BE2C (cell line): ENCODE measurements around the gene MOB3B.

Source experiments
- DNase-seq: peaks from one replicate; pipeline ENCODE4 v3.0.0-alpha.2; 2020
- H3K27me3 ChIP-seq: fragments of 250-450 bp; sonication (Bioruptor Pico); 2 replicates; pipeline ENCODE4 v1.5.1; 2020; ENCODE audit warnings: mild to moderate bottlenecking
- H3K36me3 ChIP-seq: fragments of 250-450 bp; sonication (Bioruptor Pico); 2 replicates; pipeline ENCODE4 v1.5.1; 2020; ENCODE audit warnings: mild to moderate bottlenecking
- H3K4me1 ChIP-seq: fragments of 250-450 bp; sonication (Bioruptor Pico); 2 replicates; pipeline ENCODE4 v1.5.1; 2020
- H3K4me3 ChIP-seq: 2 replicates; pipeline ENCODE4 v1.5.1; 2011; ENCODE audit warnings: low read depth, low read length
- H3K9me3 ChIP-seq: fragments of 250-450 bp; sonication (Bioruptor Pico); 2 replicates; pipeline ENCODE4 v1.5.1; 2020
- TF ChIP-seq, protein P1 (sequence below): IDR thresholded peaks from 2 replicates; pipeline ENCODE4 v1.5.1; 2012; ENCODE audit warnings: mild to moderate bottlenecking, low read depth, low read length

The MOB3B gene

DNA sequence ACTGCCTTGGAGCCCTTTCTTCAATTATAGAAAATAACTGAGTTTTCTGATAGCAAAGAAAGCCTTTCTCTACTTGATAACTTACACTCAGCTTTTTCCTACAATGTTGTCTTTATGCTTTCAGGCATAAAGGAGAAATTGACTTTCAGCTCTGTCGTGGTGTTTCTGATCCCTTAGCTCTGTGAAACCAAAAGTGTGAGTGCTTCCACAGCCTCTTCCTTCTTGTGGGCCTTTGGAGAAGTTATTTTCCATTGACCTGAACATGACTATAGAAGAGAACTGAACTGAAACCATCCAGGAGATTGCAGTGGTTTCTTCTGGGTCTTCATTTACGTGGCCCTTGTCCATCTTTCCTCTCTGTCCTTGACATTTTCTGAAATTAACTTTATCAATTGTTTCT, 173.2 kb downstream of the MOB3B start:
- Histone ChIP-seq H3K4me3 (no peak overlapping the region), H3K4me1 (peaks cover 17% of the 10 kb centered on the region), H3K9me3 (no peaks in the 10 kb centered on the region), H3K27me3 (no peaks in the 10 kb centered on the region), H3K36me3 (no peaks in the 10 kb centered on the region)
- DNase-seq, result no peak
- TF ChIP-seq, protein P1, sequence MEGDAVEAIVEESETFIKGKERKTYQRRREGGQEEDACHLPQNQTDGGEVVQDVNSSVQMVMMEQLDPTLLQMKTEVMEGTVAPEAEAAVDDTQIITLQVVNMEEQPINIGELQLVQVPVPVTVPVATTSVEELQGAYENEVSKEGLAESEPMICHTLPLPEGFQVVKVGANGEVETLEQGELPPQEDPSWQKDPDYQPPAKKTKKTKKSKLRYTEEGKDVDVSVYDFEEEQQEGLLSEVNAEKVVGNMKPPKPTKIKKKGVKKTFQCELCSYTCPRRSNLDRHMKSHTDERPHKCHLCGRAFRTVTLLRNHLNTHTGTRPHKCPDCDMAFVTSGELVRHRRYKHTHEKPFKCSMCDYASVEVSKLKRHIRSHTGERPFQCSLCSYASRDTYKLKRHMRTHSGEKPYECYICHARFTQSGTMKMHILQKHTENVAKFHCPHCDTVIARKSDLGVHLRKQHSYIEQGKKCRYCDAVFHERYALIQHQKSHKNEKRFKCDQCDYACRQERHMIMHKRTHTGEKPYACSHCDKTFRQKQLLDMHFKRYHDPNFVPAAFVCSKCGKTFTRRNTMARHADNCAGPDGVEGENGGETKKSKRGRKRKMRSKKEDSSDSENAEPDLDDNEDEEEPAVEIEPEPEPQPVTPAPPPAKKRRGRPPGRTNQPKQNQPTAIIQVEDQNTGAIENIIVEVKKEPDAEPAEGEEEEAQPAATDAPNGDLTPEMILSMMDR, result no peak

- Histone ChIP-seq H3K4me3 (no peak overlapping the region), H3K9me3 (no peaks in the 10 kb centered on the region), H3K36me3 (no peaks in the 10 kb centered on the region), H3K4me1 (peaks cover 17% of the 10 kb centered on the region), H3K27me3 (no peaks in the 10 kb centered on the region)
- no peak for DNase-seq
- TF ChIP-seq, protein P1, result no peak
Measured at GRCh38 chr9:27355166-27355565, 174.4 kb downstream of the MOB3B start.

- peak overlapping the region; percentile 19; the same call in 1 of the 2 replicates for H3K4me3 ChIP-seq
- TF ChIP-seq, protein P1, result peak; percentile 42
- H3K27me3 ChIP-seq, result no peaks in the 10 kb centered on the region
- no peaks in the 10 kb centered on the region for H3K9me3 ChIP-seq
- DNase-seq, result peak; percentile 67
- H3K4me1 ChIP-seq, result peaks cover 17% of the 10 kb centered on the region
- H3K36me3 ChIP-seq, result no peaks in the 10 kb centered on the region
Measured at GRCh38 chr9:27353474-27354229, 176.0 kb downstream of the MOB3B start.

GRCh38 chr9:27353166-27353473, 176.5 kb downstream of the MOB3B start:
- Histone ChIP-seq H3K27me3 (no peaks in the 10 kb centered on the region), H3K4me3 (no peak overlapping the region), H3K36me3 (no peaks in the 10 kb centered on the region), H3K9me3 (no peaks in the 10 kb centered on the region), H3K4me1 (peaks cover 17% of the 10 kb centered on the region)
- TF ChIP-seq, protein P1, result no peak
- no peak for DNase-seq

- Histone ChIP-seq H3K36me3 (no peaks in the 10 kb centered on the region), H3K4me1 (peaks cover 17% of the 10 kb centered on the region), H3K9me3 (no peaks in the 10 kb centered on the region), H3K27me3 (no peaks in the 10 kb centered on the region), H3K4me3 (no peak overlapping the region)
- TF ChIP-seq, protein P1, result no peak
- DNase-seq, result no peak
Measured at GRCh38 chr9:27352457-27353165, 177.0 kb downstream of the MOB3B start.

GRCh38 chr9:27351438-27351837, 178.2 kb downstream of the MOB3B start:
- TF ChIP-seq, protein P1, result no peak
- peaks cover 17% of the 10 kb centered on the region for H3K4me1 ChIP-seq
- H3K27me3 ChIP-seq, result no peaks in the 10 kb centered on the region
- no peaks in the 10 kb centered on the region for H3K36me3 ChIP-seq
- peak; percentile 16 for DNase-seq
- no peaks in the 10 kb centered on the region for H3K9me3 ChIP-seq
- H3K4me3 ChIP-seq, result no peak overlapping the region
